Smooth muscle cell (in vitro differentiated cells): ENCODE results near the gene LGMN. TPM values are rescaled to one million over a fixed set of nuclear protein-coding genes. Genes with fewer than 3 reads are reported as not detected.
"Not testable (repeated sequence)": the region's sequence is repeated elsewhere in the genome, so short reads cannot be mapped to it uniquely, and the experiment has no call there.

Source experiments
- DNase-seq: peaks from one replicate; lab custom pipeline; 2025; ENCODE audit not compliant: unreplicated experiment; lab: John Stamatoyannopoulos, UW
- H2AFZ ChIP-seq: fragments of 200-600 bp; sonication (generic); 2 replicates; pipeline ENCODE4 v1.6.0; 2016; ENCODE audit warnings: antibody characterized with exemption, low read depth, mild to moderate bottlenecking
- H3F3A ChIP-seq: fragments of 200-600 bp; sonication (generic); 2 replicates; pipeline ENCODE4 v1.6.0; 2017; ENCODE audit warnings: antibody characterized with exemption, low read depth
- H3K27ac ChIP-seq: fragments of 200-600 bp; sonication (generic); 2 replicates; pipeline ENCODE4 v1.5.1; 2016; ENCODE audit warnings: low read depth, mild to moderate bottlenecking
- H3K27me3 ChIP-seq: fragments of 200-600 bp; sonication (generic); 2 replicates; pipeline ENCODE4 v1.6.1; 2016; ENCODE audit warnings: low read depth, mild to moderate bottlenecking
- H3K36me3 ChIP-seq: fragments of 200-600 bp; sonication (generic); 2 replicates; pipeline ENCODE4 v1.5.1; 2016; ENCODE audit warnings: low read depth
- H3K4me1 ChIP-seq: fragments of 200-600 bp; sonication (generic); 2 replicates; pipeline ENCODE4 v1.5.1; 2016; ENCODE audit warnings: low read depth
- H3K4me2 ChIP-seq: fragments of 200-600 bp; sonication (generic); 2 replicates; pipeline ENCODE4 v1.6.0; 2016; ENCODE audit warnings: mild to moderate bottlenecking
- H3K4me3 ChIP-seq: fragments of 200-600 bp; sonication (generic); 2 replicates; pipeline ENCODE4 v1.5.1; 2016; ENCODE audit warnings: mild to moderate bottlenecking
- H3K79me2 ChIP-seq: fragments of 200-600 bp; sonication (generic); 2 replicates; pipeline ENCODE4 v1.6.0; 2016; ENCODE audit warnings: low read depth, mild to moderate bottlenecking
- H3K9ac ChIP-seq: fragments of 200-600 bp; sonication (generic); 2 replicates; pipeline ENCODE4 v1.6.0; 2016; ENCODE audit warnings: low read depth
- H3K9me3 ChIP-seq: fragments of 200-600 bp; sonication (generic); replicated peaks from 2 replicates; pipeline ENCODE4 v1.5.1; 2016; ENCODE audit warnings: low read depth
- H4K20me1 ChIP-seq: fragments of 200-600 bp; sonication (generic); 2 replicates; pipeline ENCODE4 v1.6.0; 2016; ENCODE audit warnings: low read depth
- WGBS: methylation state at CpG from one replicate; pipeline ENCODE4 v1.1.7; 2016; ENCODE audit warnings: low lambda C conversion rate; 5-methylcytosine and 5-hydroxymethylcytosine counted together
- polyA plus RNA-seq: library from polyadenylated mRNA; unstranded; fragments of >200 nt; fragmentation: Nextera tagmentation; extraction: Ambion mirVana; gene quantifications from 2 replicates; pipeline ENCODE4 v1.2.1, GENCODE V29; 2016
- total RNA-seq: library from RNA; depleted of rRNA; stranded (reverse); fragments of >200 nt; gene quantifications from 2 replicates; pipeline ENCODE4 v1.2.3, GENCODE V29; 2014
- TF ChIP-seq, protein P1 (sequence below): fragments of 200-600 bp; sonication (generic); IDR thresholded peaks from 2 replicates; pipeline ENCODE4 v1.5.1; 2017; ENCODE audit warnings: borderline replicate concordance, mild to moderate bottlenecking, antibody characterized with exemption; ENCODE audit not compliant: insufficient read depth, poor library complexity, severe bottlenecking

The LGMN gene
- total and polyA plus RNA-seq, 2 experiments from 2014 or later: 124 to 133 TPM

DNA sequence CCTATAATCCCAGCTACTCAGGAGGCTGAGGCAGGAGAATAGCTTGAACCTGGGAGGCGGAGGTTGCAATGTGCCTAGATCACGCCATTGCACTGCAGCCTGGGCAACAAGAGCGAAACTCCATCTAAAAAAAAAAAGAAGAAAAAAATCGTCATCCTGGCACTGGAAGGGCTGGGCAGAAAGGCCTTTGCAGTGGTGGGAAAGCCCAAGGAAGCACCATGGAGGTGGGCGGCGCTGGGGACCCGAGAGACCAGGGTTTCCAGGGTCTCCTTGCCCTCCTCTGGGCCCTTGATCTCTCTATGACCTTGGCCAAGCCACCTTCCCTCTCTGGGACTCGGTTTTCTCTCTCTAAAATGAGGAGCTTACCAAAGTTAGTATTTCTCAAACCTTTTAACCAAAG lies 65.4 kb downstream of the LGMN start:
- no peaks in the 10 kb centered on the region for H3K4me1 ChIP-seq
- TF ChIP-seq, protein P1, sequence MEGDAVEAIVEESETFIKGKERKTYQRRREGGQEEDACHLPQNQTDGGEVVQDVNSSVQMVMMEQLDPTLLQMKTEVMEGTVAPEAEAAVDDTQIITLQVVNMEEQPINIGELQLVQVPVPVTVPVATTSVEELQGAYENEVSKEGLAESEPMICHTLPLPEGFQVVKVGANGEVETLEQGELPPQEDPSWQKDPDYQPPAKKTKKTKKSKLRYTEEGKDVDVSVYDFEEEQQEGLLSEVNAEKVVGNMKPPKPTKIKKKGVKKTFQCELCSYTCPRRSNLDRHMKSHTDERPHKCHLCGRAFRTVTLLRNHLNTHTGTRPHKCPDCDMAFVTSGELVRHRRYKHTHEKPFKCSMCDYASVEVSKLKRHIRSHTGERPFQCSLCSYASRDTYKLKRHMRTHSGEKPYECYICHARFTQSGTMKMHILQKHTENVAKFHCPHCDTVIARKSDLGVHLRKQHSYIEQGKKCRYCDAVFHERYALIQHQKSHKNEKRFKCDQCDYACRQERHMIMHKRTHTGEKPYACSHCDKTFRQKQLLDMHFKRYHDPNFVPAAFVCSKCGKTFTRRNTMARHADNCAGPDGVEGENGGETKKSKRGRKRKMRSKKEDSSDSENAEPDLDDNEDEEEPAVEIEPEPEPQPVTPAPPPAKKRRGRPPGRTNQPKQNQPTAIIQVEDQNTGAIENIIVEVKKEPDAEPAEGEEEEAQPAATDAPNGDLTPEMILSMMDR: no peak

DNA sequence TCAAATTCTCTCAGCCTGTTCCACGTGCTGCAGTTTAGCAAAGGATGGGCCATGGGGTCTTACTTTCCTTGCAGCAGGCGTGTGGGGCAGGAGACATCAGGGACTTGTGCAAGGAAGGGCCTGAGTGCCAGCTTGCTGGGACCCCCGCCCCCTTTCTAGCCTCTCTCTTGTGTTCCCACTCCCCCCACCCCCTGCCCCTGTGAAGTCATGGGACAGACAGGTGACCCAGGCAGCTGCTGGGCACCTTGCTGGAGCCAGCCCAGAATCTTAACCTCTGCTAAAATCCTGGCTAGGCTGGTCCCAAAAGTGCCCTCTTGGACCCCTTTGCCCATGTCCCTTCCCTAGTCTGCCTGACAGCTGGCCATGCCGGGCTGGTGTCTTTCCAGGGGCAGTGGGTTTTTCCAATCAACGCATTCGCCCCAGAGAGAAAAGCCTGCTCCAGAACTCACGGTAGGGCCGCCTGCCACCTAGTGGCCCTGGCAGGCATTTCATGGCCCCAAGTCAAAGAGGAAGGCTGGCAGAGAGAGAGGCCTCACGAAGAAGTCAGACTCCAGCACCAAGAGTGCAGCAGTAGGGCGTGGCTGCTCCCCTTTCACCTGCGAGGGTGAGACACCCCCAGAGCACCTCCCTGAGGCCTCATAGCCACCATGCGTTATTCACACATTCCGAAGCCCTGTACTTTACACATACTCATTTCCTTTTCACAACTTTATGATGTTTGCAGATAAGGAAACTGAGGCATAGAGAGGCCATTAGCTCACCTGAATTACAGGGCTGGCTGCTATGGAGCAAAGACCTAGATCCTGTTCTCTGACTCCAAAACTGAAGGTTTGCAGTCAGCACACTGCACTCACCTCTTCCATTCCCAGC lies 67.4 kb downstream of the LGMN start:
- Histone ChIP-seq H4K20me1 (no peaks in the 10 kb centered on the region), H3K27me3 (no peaks in the 10 kb centered on the region), H3K4me3 (no peak overlapping the region), H3K79me2 (no peaks in the 10 kb centered on the region), H3K9me3 (no peaks in the 10 kb centered on the region), H3F3A (no peaks in the 10 kb centered on the region), H3K4me1 (no peaks in the 10 kb centered on the region), H3K36me3 (no peaks in the 10 kb centered on the region), H3K4me2 (no peak overlapping the region), H3K9ac (no peak overlapping the region), H3K27ac (no peak overlapping the region), H2AFZ (no peak overlapping the region)
- DNase-seq: peak; percentile 24
- TF ChIP-seq, protein P1: peak; percentile 92
- WGBS: 28% methylated on average over 12 of the region's 13 CpGs

More for the DNA sequence above, 65.4 kb downstream of the LGMN start:
- no peak for DNase-seq
- Histone ChIP-seq H3F3A (no peaks in the 10 kb centered on the region), H3K27me3 (peaks cover 10% of the 10 kb centered on the region), H4K20me1 (no peaks in the 10 kb centered on the region), H3K79me2 (no peaks in the 10 kb centered on the region), H3K36me3 (no peaks in the 10 kb centered on the region), H2AFZ (no peak overlapping the region), H3K9me3 (no peaks in the 10 kb centered on the region), H3K9ac (no peak overlapping the region), H3K4me3 (no peak overlapping the region), H3K4me2 (no peak overlapping the region), H3K27ac (no peak overlapping the region)
- 94% methylated on average over 8 of the region's 8 CpGs for WGBS

DNA sequence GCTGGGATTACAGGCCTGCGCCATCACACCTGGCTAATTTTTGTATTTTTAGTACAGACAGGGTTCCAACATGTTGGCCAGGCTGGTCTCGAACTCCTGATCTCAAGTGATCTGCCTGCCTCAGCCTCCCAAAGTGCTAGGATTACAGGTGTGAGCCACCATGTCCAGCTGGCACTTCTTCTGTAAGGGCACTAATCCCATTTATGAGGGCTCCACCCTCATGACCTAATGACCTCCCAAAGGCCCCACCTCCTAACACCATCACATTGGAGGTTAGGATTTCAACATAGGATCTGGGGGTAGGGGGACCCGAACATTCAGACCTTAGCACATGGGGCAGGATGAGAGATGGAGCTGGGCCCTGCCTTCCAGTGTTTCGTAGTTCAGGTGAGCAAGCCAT lies 68.1 kb downstream of the LGMN start:
- H3K27me3 ChIP-seq, H2AFZ ChIP-seq, H3K4me3 ChIP-seq, H3K4me1 ChIP-seq, H3K9ac ChIP-seq, H3K9me3 ChIP-seq, H3K27ac ChIP-seq, H4K20me1 ChIP-seq, H3K4me2 ChIP-seq, H3F3A ChIP-seq, H3K36me3 ChIP-seq, H3K79me2 ChIP-seq, DNase-seq: not testable (repeated sequence)
- WGBS: 85% methylated on average over 4 of the region's 4 CpGs

DNA sequence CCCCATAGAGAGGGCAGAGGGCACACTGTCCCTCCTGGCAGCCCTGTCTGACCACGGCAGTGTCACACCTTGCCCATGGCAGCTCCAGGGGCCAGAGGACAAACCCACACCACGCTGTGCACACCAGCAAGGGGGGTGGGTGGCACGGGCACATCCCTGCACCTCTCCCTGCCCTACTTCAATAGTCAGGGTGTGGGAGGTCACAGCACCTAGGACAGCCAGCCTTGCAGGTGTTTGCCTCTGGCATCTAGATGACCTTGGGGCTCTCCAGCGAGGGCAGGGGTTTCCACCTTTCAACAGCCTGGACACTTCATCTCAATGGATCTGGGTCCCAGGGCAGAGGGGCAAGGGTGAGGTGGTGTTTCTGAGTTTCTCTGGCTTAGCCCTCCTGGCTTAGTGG lies 69.2 kb downstream of the LGMN start:
- Histone ChIP-seq H3K36me3 (no peaks in the 10 kb centered on the region), H3K27me3 (no peaks in the 10 kb centered on the region), H2AFZ (no peak overlapping the region), H3F3A (no peaks in the 10 kb centered on the region), H3K4me2 (no peak overlapping the region), H3K4me3 (no peak overlapping the region), H3K9ac (no peak overlapping the region), H3K79me2 (no peaks in the 10 kb centered on the region), H4K20me1 (no peaks in the 10 kb centered on the region), H3K4me1 (no peaks in the 10 kb centered on the region), H3K27ac (no peak overlapping the region), H3K9me3 (no peaks in the 10 kb centered on the region)
- WGBS: 83% methylated on average over 4 of the region's 4 CpGs
- DNase-seq: no peak
- TF ChIP-seq, protein P1: no peak
